GM23248 (cell line): ENCODE measurements around the gene TMED5. TPM values are rescaled to one million over a fixed set of nuclear protein-coding genes. Genes with fewer than 3 reads are reported as not detected.
"Not testable (repeated sequence)": the region's sequence is repeated elsewhere in the genome, so short reads cannot be mapped to it uniquely, and the experiment has no call there.

Source experiments
- DNase-seq: peaks from one replicate; pipeline ENCODE4 v3.0.0-alpha.2; 2015
- H2AFZ ChIP-seq: fragments of 200-600 bp; sonication (generic); 2 replicates; pipeline ENCODE4 v1.6.1; 2016; ENCODE audit warnings: antibody characterized with exemption
- H3F3A ChIP-seq: fragments of 200-600 bp; sonication (generic); 2 replicates; pipeline ENCODE4 v1.6.1; 2016; ENCODE audit warnings: mild to moderate bottlenecking, antibody characterized with exemption, mixed run types; ENCODE audit not compliant: insufficient read depth
- H3K27ac ChIP-seq: fragments of 200-600 bp; sonication (generic); 2 replicates; pipeline ENCODE4 v1.5.1; 2016; ENCODE audit warnings: mild to moderate bottlenecking
- H3K27me3 ChIP-seq: fragments of 200-600 bp; sonication (generic); replicated peaks from 2 replicates; pipeline ENCODE4 v1.6.1; 2016; ENCODE audit warnings: mild to moderate bottlenecking; ENCODE audit not compliant: insufficient read depth
- H3K36me3 ChIP-seq: fragments of 200-600 bp; sonication (generic); 2 replicates; pipeline ENCODE4 v1.6.1; 2016; ENCODE audit warnings: low read depth, mild to moderate bottlenecking
- H3K4me1 ChIP-seq: fragments of 200-600 bp; sonication (generic); 2 replicates; pipeline ENCODE4 v1.6.1; 2016; ENCODE audit warnings: mild to moderate bottlenecking; ENCODE audit not compliant: insufficient read depth
- H3K4me2 ChIP-seq: fragments of 200-600 bp; sonication (generic); one replicate; pipeline ENCODE4 v1.6.1; 2016; ENCODE audit warnings: mild to moderate bottlenecking; ENCODE audit not compliant: unreplicated experiment
- H3K4me3 ChIP-seq: fragments of 200-600 bp; sonication (generic); 2 replicates; pipeline ENCODE4 v1.5.1; 2016; ENCODE audit warnings: mild to moderate bottlenecking
- H3K79me2 ChIP-seq: fragments of 200-600 bp; sonication (generic); 2 replicates; pipeline ENCODE4 v1.6.1; 2016; ENCODE audit warnings: mild to moderate bottlenecking; ENCODE audit not compliant: insufficient read depth
- H3K9ac ChIP-seq: fragments of 200-600 bp; sonication (generic); 2 replicates; pipeline ENCODE4 v1.6.1; 2016; ENCODE audit warnings: mild to moderate bottlenecking
- H3K9me2 ChIP-seq: fragments of 200-600 bp; sonication (generic); 2 replicates; pipeline ENCODE4 v1.6.1; 2016; ENCODE audit warnings: mixed run types, mild to moderate bottlenecking, moderate library complexity; ENCODE audit not compliant: insufficient read depth
- H3K9me3 ChIP-seq: fragments of 200-600 bp; sonication (generic); one replicate; pipeline ENCODE4 v1.6.1; 2017; ENCODE audit warnings: low read depth
- H4K20me1 ChIP-seq: fragments of 200-600 bp; sonication (generic); 2 replicates; pipeline ENCODE4 v1.6.0; 2016; ENCODE audit not compliant: insufficient read depth
- EZH2 ChIP-seq: fragments of 200-600 bp; sonication (generic); IDR thresholded peaks from 2 replicates; pipeline ENCODE4 v1.6.1; 2018; ENCODE audit warnings: antibody characterized with exemption, mild to moderate bottlenecking; ENCODE audit not compliant: insufficient read depth, poor library complexity, severe bottlenecking
- EZH2phosphoT487 ChIP-seq: fragments of 200-600 bp; sonication (generic); IDR thresholded peaks from 2 replicates; pipeline ENCODE4 v1.6.1; 2018; ENCODE audit warnings: antibody characterized with exemption, moderate library complexity, mild to moderate bottlenecking, low read depth; ENCODE audit not compliant: insufficient read depth
- whole genome bisulfite sequencing, 2 experiments: methylation state at CpG; one replicate each; pipeline ENCODE4 v1.1.6; 2015 to 2017; ENCODE audit warnings: low lambda C conversion rate in 2 of 2, low coverage in 1 of 2; ENCODE audit errors: missing lambda C conversion rate in 2 of 2; 5-methylcytosine and 5-hydroxymethylcytosine counted together
- in situ Hi-C: fragments of 300-500 bp; cut with MboI; formaldehyde crosslinking; loops from 2 replicates; pipeline ENCODE4 v1.15.0; 2020
- polyA plus RNA-seq: library from polyadenylated mRNA; unstranded; fragments of >200 nt; fragmentation: Nextera tagmentation; extraction: Ambion mirVana; gene quantifications from 2 replicates; pipeline ENCODE4 v1.2.1, GENCODE V29; 2016
- total RNA-seq: library from RNA; depleted of rRNA; stranded (reverse); fragments of >200 nt; shearing (Covaris generic); gene quantifications from 2 replicates; pipeline ENCODE4 v1.2.3, GENCODE V29; 2014; rRNA removed

Gene TMED5
- total RNA-seq = 37.4 and 39.0 TPM in 2 replicates
- 49.2 and 53.9 TPM in 2 replicates for polyA plus RNA-seq

DNA sequence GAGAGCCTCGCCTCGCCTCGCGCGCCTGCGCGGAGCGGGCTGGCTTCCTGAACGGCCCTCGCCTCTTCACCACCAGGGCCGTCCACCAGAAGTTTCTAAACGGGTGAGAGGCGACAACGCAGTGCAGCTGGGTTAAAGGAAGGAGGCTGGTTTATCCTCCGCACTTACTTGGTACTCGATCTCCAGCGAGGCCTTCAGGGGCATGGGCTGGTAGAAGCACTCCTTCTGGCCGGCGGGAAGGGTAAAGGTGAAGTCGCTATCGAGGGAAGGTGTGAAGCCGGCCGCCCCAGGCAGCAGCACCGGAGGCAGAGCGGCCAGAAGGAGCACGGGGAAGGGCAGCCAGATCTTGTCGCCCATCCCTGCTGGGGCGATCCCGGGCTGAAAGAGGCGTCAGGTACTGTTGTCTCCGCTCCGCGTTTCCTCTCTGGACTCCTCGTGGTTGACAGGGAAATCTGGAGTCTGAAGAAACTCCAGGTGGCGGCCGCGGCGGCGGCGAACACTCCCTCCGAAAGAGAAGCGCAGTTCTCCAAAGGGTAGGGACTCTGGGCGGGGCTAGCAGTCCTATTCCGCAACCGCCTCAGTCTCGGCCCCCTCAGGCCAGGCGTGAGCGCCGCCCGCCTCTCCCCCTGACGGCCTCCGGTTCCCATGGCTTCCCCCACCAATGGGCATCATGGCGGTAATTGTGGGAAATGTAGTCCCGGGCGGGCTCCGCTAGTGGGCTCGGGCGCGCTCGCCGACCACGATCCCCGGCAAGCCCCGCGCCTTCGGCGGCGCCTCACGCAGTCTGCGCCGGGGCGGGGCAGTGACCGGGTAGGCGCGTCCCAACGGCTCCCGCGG, at the start of gene TMED5:
TSS of gene TMED5 (minus strand) at position 528 of the 837 bp plus-strand sequence. CDS start at position 357, 171 bp downstream.
- peak within 1 kb of the TSS; percentile 99 for H3K27ac ChIP-seq
- H3K9ac ChIP-seq = peak within 1 kb of the TSS; percentile 99
- peaks cover 80% of the 10 kb centered on the region for H3K79me2 ChIP-seq
- no peaks in the 10 kb centered on the region for H3K9me2 ChIP-seq
- peaks cover 22% of the 10 kb centered on the region; the same call in 1 of the 2 replicates for H3K4me1 ChIP-seq
- H4K20me1 ChIP-seq = no peaks in the 10 kb centered on the region; the same call in 1 of the 2 replicates
- H2AFZ ChIP-seq = peak within 1 kb of the TSS; percentile 79
- H3K27me3 ChIP-seq = no peaks in the 10 kb centered on the region
- TF ChIP-seq EZH2 (no peak), EZH2phosphoT487 (no peak)
- H3K36me3 ChIP-seq = no peaks in the 10 kb centered on the region
- H3K9me3 ChIP-seq = no peaks in the 10 kb centered on the region
- peak; percentile 99 for DNase-seq
- H3K4me2 ChIP-seq = peak within 1 kb of the TSS; percentile 88
- in situ Hi-C loops = no loop called here
- 1% methylated on average over 69 to 70 of the region's 78 CpGs for WGBS, 2 experiments
- peaks cover 26% of the 10 kb centered on the region for H3F3A ChIP-seq
- peak within 1 kb of the TSS; percentile 91 for H3K4me3 ChIP-seq

DNA sequence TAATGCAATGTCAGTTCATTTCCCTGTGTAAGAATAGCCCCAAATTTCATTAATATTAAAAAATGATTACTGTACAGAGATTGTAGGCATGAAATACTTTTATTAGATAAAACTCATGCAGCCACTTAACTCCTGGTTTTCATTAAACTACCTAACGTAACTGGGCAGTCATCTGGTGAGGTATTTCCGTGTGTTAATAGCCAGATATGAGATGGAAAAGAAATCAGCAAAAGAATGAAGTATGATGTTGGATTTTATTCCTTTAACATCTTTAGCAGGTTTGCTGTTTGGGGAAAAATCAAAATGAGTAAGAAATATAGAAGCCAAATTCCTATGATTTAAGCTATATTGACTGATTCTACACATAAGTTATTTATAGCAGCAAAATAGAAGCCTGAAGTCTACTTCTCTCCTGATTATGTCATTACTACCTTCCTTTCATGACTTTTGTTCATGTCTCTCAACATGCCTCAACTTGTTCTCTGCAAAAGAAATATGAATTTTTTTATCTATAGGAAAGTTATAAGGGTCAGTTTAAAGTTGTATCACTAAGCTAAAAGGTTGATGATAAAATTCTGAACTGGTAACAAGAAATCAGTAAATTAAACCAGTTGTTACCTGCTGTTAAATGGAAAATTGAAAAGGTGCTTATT, 42.9 kb upstream of the TMED5 start:
- Histone ChIP-seq H4K20me1 (no peaks in the 10 kb centered on the region), H3F3A (no peaks in the 10 kb centered on the region), H3K9ac (no peak overlapping the region), H3K27me3 (no peaks in the 10 kb centered on the region), H3K36me3 (peaks cover 18% of the 10 kb centered on the region; the same call in 1 of the 2 replicates), H3K4me2 (no peak overlapping the region), H2AFZ (no peak overlapping the region; the same call in 1 of the 2 replicates), H3K4me1 (no peaks in the 10 kb centered on the region), H3K9me3 (no peaks in the 10 kb centered on the region), H3K4me3 (no peak overlapping the region), H3K79me2 (no peaks in the 10 kb centered on the region), H3K9me2 (no peaks in the 10 kb centered on the region), H3K27ac (no peak overlapping the region)
- WGBS, 2 experiments = 94 to 96% methylated on average over 2 of the region's 2 CpGs
- DNase-seq = no peak
- in situ Hi-C loops = no loop called here
- TF ChIP-seq EZH2 = no peak
- TF ChIP-seq EZH2phosphoT487 = no peak

DNA sequence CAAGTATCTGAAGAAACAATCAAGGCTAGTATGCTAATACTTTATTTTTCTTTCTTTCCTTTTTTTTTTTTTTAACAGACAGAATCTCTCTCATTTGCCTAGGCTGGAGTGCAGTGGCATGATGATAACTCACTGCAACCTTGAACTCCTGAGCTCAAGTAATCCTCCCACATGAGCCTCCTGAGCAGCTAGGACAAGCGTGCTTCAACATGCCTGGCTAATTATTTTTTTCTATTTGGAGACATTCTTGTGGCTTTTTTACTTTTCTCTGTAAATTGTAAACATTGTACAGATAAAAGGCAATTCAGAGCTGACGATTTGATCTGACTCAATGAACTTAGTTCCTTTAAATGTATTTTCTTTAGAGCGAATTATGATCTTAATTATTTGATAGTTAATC, 41.7 kb upstream of the TMED5 start:
- Histone ChIP-seq H3K36me3 (peaks cover 18% of the 10 kb centered on the region; the same call in 1 of the 2 replicates), H2AFZ (no peak overlapping the region), H3K27me3 (no peaks in the 10 kb centered on the region), H3K27ac (no peak overlapping the region), H3K9me2 (no peaks in the 10 kb centered on the region), H3K79me2 (no peaks in the 10 kb centered on the region), H3K4me1 (no peaks in the 10 kb centered on the region), H3F3A (no peaks in the 10 kb centered on the region), H3K9ac (no peak overlapping the region), H3K4me3 (no peak overlapping the region), H4K20me1 (no peaks in the 10 kb centered on the region), H3K4me2 (no peak overlapping the region), H3K9me3 (no peaks in the 10 kb centered on the region)
- in situ Hi-C loops = no loop called here
- TF ChIP-seq EZH2phosphoT487 (no peak), EZH2 (no peak)
- whole genome bisulfite sequencing, 2 experiments = 97 to 99% methylated on average over 3 of the region's 3 CpGs
- DNase-seq = no peak

DNA sequence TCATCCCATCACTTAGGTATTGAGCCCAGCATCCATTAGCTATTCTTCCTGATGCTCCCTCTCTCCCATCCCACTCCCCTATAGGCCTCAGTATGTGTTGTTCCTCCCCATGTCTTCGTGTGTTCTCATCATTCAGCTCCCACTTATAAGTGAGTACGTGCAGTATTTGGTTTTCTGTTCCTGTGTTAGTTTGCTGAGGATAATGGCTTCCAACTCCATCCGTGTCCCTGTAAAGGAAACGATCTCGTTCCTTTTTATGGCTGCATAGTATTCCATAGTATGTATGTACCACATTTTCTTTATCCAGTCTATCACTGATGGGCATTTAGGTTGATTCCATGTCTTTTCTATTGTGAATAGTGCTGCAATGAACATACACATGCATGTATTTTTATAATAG, 40.5 kb upstream of the TMED5 start:
- H3K4me2 ChIP-seq, H3K27ac ChIP-seq, H3K9ac ChIP-seq, in situ Hi-C loops, H3K79me2 ChIP-seq, H3K9me2 ChIP-seq, H2AFZ ChIP-seq, H4K20me1 ChIP-seq, H3K9me3 ChIP-seq, DNase-seq, H3F3A ChIP-seq, H3K4me1 ChIP-seq, H3K4me3 ChIP-seq, H3K27me3 ChIP-seq: not testable (repeated sequence)
- WGBS, 2 experiments = 89% methylated on average over 5 of the region's 5 CpGs
- H3K36me3 ChIP-seq = peaks cover 18% of the 10 kb centered on the region; the same call in 1 of the 2 replicates
